ENCODE measurements around the gene ZEB2.

GRCh38 chr2:144434425-144435222 is 85.3 kb downstream of the ZEB2 start:
- no peak for TF ChIP-seq POLR2A (IDR thresholded peaks at IDR 0.05)
- TF ChIP-seq, protein P1, sequence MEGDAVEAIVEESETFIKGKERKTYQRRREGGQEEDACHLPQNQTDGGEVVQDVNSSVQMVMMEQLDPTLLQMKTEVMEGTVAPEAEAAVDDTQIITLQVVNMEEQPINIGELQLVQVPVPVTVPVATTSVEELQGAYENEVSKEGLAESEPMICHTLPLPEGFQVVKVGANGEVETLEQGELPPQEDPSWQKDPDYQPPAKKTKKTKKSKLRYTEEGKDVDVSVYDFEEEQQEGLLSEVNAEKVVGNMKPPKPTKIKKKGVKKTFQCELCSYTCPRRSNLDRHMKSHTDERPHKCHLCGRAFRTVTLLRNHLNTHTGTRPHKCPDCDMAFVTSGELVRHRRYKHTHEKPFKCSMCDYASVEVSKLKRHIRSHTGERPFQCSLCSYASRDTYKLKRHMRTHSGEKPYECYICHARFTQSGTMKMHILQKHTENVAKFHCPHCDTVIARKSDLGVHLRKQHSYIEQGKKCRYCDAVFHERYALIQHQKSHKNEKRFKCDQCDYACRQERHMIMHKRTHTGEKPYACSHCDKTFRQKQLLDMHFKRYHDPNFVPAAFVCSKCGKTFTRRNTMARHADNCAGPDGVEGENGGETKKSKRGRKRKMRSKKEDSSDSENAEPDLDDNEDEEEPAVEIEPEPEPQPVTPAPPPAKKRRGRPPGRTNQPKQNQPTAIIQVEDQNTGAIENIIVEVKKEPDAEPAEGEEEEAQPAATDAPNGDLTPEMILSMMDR (IDR thresholded peaks at IDR 0.05), result no peak

Data from adrenal gland (tissue), 5 donors.